Measurements from ENCODE around the gene GSDMA.
"Not testable (repeated sequence)": the region's sequence is repeated elsewhere in the genome, so short reads cannot be mapped to it uniquely, and the experiment has no call there.

Gene GSDMA

DNA sequence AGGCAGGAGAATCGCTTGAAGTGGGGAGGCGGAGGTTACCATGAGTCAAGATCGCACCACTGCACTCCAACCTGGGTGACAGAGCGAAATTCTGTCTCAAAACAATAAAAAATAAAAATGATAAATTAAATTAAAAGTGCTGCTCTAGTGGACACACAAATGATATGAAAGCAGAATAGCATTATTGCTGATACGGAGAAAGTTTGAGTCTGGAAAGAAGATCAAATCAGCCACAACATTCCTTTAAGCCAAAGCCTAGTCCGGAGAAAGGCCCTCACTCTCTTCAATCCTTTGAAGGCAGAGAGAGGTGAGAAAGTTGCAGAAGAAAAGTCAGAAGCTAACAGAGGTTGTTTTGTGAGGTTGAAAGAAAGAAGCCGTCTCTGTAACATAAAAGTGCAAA is 37.4 kb downstream of the GSDMA start:
- no peak for DNase-seq

DNA sequence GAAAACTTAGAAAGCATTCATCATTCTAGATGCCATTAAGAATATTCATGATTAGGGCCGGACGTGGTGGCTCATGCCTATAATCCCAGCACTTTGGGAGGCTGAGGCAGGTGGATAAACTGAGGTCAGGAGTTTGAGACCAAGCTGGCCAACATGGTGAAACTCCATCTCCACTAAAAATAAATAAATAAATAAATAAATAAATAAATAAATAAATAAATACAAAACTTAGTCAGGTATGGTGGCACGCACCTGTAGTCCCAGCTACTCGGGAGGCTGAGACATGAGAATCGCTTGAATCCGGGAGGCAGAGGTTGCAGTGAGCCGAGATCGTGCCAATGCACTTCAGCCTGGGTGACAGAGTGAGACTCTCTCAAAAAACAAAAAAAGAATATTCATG is 38.5 kb downstream of the GSDMA start:
- not testable (repeated sequence) for DNase-seq

DNA sequence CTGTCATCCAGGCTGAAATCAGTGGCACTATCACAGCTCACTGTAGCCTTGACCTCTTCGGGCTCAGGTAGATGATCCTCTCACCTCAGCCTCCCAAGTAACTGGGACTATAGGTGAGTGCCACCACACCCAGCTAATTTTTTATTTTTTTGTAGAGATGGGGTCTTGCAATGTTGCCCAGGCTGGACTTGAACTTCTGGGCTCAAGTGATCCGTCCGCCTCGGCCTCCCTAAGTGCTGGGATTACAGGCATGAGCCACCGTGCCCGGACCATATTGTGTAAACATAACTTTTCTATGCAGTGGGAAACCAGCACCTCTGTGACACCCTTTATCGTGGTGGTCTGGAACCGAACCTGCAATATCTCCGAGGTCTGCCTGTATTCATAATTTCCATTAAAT is 41.3 kb downstream of the GSDMA start:
- DNase-seq = no peak

DNA sequence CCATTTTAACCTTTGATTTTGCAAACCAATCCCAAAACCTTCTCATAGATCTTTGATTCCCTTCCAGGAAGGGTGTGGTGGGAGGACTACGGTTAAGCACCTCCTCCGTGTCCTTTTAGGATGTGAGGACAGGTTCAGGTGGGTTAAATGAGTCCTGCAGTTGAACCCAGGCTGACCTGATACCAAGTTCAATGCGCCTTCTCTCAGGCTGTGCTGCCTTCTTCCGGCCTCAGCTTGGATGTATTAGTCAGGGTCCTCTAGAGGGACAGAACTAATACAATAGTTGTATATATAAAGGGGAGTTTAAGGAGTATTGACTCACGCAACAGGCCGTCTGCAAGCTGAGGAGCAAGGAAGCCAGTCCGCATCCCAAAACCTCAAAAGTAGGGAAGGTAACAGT is 41.9 kb downstream of the GSDMA start:
- no peak for DNase-seq

DNA sequence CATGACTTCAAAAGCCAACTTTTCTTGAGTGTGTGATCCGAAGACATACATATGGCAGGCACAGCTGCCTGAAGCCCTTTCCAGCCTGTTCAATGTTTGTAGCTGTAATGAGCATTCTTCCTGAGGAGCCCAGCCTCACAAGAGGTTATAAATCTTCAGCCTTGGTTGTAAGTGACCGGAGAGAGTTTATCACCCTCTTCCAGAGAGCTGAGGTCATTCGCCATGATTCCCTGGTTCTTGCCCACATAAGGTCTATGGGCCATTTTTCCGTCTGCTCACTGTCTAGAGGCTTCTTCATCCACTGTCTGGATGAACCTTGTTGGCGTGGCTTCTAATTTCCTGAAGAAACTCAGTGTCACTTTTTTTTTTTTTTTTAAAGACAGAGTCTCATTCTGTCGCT is 42.7 kb downstream of the GSDMA start:
- no peak for DNase-seq

DNA sequence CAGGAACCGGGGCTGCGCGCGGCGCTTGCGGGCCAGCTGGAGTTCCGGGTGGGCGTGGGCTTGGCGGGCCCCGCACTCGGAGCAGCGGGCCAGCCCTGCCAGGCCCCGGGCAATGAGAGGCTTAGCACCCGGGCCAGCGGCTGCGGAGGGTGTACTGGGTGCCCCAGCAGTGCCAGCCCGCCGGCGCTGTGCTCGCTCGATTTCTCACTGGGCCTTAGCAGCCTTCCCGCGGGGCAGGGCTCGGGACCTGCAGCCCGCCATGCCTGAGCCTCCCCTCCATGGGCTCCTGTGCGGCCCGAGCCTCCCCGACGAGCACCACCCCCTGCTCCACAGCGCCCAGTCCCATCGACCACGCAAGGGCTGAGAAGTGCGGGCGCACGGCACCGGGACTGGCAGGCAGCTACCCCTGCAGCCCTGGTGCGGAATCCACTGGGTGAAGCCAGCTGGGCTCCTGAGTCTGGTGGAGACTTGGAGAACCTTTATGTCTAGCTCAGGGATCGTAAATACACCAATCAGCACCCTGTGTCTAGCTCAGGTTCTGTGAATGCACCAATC is 48.2 kb downstream of the GSDMA start:
- DNase-seq = not testable (repeated sequence)

DNA sequence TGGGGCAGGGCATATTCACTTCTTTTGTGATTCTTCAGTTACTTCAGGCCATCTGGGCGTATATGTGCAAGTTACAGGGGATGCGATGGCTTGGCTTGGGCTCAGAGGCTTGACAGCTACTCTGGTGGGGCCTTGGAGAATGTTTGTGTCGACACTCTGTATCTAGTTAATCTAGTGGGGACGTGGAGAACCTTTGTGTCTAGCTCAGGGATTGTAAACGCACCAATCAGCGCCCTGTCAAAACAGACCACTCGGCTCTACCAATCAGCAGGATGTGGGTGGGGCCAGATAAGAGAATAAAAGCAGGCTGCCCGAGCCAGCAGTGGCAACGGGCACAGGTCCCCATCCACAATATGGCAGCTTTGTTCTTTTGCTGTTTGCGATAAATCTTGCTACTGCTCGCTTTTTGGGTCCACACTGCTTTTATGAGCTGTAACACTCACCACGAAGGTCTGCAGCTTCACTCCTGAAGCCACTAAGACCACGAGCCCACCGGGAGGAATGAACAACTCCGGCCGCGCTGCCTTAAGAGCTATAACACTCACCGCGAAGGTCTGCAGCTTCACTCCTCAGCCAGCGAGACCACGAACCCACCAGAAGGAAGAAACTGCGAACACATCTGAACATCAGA is 49.3 kb downstream of the GSDMA start:
- not testable (repeated sequence) for DNase-seq

DNA sequence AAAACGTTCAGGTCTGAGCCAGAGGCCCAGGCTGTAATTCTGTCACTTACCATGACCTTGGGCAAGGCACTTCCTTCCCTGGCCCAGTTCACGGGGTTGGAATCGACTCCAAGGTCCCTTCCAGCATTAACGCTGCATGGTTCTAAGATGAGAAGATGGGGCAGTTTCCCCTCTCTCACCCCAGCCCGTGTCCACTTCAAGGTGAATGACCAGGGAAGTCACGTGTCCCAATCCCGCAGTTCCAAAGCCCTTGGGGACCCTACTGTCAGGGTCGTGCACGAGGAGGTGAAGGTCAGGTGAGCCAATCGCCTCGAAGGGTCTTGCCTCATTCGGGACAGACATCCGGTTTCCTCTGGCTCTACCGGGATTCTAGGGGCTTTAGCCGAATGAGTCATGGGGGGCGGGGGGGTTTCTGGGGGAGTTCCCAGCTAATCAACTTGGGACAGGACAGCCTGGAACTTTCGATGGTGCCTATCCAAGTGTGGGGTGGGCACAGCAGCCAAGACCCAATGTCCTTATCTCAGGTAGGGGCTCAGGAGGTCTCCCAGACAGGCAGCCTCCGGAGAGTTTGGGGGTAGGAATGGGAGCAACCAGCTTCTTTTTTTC is 51.7 kb downstream of the GSDMA start:
- no peak for DNase-seq

DNA sequence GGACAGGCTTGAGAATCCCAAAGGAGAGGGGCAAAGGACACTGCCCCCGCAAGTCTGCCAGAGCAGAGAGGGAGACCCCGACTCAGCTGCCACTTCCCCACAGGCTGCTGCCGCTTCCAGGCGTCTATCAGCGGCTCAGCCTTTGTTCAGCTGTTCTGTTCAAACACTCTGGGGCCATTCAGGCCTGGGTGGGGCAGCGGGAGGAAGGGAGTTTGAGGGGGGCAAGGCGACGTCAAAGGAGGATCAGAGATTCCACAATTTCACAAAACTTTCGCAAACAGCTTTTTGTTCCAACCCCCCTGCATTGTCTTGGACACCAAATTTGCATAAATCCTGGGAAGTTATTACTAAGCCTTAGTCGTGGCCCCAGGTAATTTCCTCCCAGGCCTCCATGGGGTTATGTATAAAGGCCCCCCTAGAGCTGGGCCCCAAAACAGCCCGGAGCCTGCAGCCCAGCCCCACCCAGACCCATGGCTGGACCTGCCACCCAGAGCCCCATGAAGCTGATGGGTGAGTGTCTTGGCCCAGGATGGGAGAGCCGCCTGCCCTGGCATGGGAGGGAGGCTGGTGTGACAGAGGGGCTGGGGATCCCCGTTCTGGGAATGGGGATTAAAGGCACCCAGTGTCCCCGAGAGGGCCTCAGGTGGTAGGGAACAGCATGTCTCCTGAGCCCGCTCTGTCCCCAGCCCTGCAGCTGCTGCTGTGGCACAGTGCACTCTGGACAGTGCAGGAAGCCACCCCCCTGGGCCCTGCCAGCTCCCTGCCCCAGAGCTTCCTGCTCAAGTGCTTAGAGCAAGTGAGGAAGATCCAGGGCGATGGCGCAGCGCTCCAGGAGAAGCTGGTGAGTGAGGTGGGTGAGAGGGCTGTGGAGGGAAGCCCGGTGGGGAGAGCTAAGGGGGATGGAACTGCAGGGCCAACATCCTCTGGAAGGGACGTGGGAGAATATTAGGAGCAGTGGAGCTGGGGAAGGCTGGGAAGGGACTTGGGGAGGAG is 52.5 kb downstream of the GSDMA start, which contains the start of gene CSF3:
TSS of gene CSF3 (plus strand) at position 436 of the 993 bp plus-strand sequence. CDS start at position 471, 35 bp downstream.
- DNase-seq = no peak

DNA sequence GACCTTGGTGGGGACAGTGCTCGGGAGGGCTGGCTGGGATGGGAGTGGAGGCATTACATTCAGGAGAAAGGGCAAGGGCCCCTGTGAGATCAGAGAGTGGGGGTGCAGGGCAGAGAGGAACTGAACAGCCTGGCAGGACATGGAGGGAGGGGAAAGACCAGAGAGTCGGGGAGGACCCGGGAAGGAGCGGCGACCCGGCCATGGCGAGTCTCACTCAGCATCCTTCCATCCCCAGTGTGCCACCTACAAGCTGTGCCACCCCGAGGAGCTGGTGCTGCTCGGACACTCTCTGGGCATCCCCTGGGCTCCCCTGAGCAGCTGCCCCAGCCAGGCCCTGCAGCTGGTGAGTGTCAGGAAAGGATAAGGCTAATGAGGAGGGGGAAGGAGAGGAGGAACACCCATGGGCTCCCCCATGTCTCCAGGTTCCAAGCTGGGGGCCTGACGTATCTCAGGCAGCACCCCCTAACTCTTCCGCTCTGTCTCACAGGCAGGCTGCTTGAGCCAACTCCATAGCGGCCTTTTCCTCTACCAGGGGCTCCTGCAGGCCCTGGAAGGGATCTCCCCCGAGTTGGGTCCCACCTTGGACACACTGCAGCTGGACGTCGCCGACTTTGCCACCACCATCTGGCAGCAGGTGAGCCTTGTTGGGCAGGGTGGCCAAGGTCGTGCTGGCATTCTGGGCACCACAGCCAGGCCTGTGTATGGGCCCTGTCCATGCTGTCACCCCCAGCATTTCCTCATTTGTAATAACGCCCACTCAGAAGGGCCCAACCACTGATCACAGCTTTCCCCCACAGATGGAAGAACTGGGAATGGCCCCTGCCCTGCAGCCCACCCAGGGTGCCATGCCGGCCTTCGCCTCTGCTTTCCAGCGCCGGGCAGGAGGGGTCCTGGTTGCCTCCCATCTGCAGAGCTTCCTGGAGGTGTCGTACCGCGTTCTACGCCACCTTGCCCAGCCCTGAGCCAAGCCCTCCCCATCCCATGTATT is 53.5 kb downstream of the GSDMA start:
- no peak for DNase-seq

DNA sequence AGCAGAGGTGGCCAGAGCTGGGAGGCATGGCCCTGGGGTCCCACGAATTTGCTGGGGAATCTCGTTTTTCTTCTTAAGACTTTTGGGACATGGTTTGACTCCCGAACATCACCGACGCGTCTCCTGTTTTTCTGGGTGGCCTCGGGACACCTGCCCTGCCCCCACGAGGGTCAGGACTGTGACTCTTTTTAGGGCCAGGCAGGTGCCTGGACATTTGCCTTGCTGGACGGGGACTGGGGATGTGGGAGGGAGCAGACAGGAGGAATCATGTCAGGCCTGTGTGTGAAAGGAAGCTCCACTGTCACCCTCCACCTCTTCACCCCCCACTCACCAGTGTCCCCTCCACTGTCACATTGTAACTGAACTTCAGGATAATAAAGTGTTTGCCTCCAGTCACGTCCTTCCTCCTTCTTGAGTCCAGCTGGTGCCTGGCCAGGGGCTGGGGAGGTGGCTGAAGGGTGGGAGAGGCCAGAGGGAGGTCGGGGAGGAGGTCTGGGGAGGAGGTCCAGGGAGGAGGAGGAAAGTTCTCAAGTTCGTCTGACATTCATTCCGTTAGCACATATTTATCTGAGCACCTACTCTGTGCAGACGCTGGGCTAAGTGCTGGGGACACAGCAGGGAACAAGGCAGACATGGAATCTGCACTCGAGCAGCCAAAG is 54.7 kb downstream of the GSDMA start:
- no peak for DNase-seq

DNA sequence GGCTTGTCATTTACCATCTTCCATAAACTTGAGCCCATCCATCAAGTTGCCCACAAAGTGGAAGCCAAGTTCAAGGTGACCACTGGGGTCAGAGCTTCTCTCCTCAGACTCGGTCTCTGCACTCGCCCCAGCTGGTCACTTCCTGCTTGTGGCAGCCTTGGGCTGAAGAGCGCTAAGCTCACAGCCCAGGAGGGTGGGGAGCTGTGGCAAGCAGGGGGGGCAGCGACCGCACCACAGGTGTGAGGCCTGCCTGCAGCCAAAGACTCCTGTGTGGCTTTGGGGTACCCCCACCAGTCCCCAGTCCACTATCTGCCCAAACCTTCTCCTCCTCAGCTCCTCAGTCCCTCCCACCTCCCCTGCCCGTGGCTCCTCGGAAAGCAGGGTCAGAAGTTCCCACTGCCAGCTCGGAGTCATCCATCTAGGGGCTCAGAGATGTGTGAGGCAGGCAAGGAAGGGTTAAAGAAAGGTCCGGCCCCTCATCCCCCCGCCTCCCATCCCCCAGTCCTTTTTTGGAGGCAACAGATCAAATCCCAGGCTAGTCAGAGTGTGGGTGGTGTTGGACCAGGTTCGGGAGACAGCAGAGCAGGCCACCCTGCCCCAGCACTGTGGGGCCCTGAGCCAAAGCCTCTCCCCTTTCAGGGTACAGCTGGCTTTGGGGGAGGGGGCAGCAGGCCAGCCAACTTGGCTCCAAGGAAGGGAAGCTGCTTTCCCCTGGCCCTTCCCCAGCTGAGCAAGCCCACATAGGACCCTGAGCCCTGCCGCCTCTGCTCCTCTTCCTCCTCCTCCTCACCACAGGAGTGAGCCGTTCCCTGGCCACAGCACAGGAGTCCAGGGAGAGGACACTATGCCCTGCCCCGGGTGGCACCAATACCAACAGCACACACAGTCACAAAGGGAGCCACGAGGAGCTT is 55.7 kb downstream of the GSDMA start:
- no peak for DNase-seq

DNA sequence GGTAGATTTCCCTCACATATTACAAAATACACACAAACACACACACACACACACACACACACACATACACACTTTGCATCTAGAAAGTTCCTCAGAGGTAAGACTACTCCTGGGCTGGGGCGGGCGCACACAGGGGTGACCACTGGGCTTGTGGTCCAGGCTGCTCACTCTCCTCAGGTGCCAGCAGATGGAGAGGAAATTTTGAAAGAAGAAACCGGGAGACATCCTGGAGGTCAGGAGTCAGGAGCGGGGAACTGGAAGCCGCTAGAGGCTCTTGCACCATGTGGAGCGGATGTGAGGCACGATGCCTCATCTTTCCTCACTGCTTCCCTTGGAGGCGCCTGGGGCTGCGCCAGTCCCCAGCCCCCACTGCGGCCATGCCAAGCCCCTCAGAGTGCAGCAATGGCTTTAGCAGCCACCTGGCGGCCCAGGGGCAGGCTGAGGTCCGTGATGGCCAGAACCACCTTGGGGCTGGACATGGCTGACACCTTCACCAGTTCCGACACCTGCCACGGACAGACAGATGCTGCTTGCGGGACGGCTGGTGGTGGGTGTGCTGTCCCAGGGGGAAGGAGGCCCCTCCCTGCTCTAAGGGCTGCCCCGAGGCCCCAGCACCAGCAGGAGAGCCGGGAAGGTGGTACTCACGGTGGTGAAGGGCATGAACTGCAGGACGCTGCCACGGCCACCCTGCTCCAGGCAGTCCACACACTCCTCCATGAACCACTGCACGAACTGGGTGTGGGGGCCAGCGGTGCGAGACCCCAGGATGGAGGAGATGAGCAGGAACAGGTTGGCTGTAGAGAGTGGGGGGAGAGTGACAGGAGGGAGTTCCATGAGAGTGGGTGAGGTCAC is 56.6 kb downstream of the GSDMA start:
- DNase-seq = no peak

DNA sequence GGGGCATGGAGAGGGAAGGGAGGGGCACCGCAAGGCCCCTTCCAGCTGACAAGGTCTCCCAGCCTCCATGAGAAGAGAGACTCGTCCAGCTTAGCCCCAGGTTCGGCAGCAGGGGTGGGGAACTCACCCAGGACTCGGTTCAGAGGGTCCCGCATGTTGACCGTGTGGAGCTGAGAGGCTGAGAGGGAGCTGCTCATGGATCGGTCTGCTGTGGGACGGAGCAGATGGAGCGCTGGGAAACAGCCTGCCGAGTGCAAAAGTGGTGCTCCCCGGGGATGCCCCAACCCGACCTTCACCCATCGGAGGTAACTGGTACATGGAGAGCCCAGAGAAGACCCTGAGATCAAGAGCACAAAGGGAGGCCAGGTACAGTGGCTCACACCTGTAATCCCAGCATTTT is 57.3 kb downstream of the GSDMA start:
- no peak for DNase-seq

DNA sequence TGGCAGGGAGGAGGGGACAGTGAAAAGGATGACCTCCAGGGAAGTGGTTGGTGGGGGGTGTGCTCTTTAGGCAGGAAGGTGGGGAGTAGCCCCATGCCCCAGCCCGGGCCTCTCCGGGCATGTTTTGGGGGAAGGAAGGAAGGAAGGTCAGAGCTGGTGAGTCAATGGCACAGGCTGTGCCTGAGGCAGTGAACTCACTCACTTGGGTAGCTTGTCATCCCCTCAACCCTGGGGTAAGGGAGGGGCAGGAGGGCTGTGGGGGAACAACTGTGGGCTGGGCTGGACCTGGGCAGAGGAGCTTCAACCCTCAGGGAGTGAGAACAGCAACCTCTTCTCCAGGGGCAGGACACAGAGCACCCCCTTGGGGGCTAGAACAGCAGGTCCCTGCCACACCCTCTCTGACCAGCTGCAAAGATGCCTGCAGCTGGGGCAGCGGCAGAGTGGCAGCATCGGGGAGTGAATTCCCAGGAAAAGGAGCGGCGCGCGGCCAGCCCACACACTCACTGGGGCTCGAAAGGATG is 58.7 kb downstream of the GSDMA start:
- no peak for DNase-seq

DNA sequence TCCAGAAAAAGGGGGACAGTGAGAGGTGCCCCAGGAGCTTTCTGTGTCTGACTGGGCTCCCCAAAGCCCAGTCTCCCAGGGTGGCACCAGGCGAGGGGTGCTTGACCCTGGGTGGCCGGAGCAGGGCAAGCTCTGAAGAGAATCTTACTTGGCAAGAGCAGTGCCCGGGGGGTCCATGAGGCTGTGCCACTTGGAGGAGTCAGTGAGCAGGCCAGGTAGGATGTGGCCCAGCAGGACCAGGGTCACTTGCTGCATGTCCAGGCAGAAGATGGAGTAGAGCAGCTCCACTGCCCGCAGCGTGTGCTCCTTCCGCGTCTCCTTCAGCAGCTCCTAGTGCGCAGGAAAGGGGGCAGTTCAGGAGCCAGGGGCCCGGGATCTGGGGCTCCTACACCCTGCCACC is 59.7 kb downstream of the GSDMA start:
- DNase-seq = no peak

DNA sequence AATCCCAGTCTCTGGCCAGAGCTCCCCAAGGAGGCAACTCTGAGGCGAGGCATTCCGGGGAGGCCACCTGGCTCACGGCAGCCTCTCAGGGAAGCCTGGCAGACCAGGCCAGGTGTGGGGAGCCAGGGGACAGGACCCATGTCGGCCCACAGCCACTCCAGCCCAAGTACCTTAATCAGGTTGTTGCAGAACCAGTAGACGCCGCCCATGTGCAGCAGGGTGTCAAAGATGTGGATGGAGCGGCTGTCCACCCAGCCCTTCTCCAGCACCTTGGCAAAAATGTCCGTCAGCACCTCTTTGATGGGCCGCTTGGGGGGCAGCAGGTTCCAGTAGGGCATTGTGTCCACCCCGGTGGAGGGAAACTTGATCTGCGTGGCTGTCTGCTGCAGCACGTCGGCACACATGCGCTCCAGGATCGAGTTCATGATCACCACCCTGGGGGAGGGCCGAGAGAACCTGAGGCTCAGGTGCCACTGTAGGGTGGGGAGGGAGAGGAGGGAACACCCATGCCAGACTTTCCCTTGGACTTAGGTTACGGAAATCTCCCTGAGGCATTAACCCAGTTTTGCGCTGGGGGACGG is 60.2 kb downstream of the GSDMA start:
- no peak for DNase-seq

DNA sequence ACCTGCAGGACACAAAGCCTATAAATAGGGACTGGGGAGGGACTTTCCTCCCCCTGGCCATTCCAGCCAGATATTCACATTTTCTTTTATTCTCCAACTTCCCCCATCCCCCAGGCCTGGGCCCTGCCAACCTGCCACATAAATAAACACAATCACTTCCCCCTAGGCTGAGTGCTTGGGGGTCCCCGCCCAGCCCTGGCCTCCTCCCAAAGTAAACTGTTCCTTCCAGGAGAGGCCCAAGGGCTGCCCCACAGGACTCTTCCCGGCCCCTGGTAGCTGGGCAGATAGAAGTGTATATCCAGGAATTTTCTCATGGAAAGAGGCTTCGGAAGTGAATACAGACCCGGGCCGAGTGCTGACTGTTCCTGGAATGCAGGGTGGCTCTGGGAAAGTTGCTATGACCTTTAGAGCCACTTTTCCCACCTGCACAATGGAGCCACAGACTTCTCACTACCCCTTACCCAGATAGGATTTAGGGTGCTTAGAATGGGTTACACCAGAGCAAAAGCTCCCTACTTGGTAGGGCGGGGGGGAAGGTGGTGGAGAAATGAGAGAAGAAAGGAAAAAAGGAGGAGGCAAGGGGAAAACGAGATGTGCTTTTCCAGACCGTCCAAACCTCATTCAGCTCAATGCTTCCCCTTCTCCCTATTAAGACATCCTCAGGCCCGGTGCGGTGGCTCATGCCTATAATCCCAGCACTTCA is 60.9 kb downstream of the GSDMA start:
- DNase-seq = no peak

Measured in NCI-H1048 (cell line).